ENCODE data around the gene UROC1.

DNA sequence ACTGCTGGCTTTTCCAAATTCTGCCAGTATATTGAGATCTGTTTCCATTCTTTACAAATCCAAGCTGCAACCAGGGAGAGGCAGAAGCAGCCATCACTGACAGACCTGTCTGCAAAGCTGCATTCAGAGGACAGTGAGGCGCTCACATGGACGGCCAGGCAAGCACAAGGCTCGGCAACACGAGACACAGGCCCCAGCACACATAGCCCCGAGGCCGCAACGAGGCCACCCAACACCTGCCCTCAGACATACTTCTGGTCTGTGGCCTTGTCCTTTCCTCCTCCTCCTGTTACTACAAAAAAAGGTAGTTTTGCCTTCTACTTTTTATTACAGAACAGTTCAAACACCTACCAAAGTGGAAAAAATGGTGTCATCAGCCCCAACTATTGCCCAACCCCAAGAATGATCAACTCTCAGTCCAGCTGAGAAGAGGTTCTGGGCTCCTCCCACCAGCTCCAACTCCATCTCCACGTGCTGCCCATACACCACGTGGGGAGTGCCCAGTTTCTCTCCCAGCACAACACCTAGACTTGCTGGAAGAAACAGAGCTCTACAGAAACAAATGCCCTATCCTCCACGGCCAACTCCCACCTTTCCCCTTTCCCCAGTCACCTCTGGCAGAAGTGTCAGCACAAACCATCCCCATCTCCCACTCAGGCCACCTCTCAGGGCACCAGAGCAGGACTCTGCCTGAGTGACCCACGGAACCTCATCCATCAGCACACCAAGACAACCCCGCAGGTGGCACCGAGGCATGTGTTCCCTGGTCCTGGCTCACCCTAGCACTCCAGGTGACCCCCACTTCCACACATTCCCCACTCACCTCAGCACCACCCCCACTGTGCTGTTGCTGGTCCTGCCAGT lies 49.3 kb downstream of the UROC1 start:
- no peak for TF ChIP-seq POLR2A (IDR thresholded peaks at IDR 0.05)
- no peak for TF ChIP-seq POLR2AphosphoS5 (IDR thresholded peaks at IDR 0.05)
- TF ChIP-seq, protein P1, sequence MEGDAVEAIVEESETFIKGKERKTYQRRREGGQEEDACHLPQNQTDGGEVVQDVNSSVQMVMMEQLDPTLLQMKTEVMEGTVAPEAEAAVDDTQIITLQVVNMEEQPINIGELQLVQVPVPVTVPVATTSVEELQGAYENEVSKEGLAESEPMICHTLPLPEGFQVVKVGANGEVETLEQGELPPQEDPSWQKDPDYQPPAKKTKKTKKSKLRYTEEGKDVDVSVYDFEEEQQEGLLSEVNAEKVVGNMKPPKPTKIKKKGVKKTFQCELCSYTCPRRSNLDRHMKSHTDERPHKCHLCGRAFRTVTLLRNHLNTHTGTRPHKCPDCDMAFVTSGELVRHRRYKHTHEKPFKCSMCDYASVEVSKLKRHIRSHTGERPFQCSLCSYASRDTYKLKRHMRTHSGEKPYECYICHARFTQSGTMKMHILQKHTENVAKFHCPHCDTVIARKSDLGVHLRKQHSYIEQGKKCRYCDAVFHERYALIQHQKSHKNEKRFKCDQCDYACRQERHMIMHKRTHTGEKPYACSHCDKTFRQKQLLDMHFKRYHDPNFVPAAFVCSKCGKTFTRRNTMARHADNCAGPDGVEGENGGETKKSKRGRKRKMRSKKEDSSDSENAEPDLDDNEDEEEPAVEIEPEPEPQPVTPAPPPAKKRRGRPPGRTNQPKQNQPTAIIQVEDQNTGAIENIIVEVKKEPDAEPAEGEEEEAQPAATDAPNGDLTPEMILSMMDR (IDR thresholded peaks at IDR 0.05) = no peak

Measured in prostate gland (tissue), 2 donors.